ENCODE results near the gene TCF7L2.
A peak's percentile ranks its signal among the peaks of the same experiment; 100 is the strongest.

TCF7L2 gene

GRCh38 chr10:112967200-112967599, 17.2 kb downstream of the TCF7L2 start:
- no peak for FAIRE-seq

GRCh38 chr10:112969131-112969530, 19.1 kb downstream of the TCF7L2 start:
- FAIRE-seq = no peak

DNA sequence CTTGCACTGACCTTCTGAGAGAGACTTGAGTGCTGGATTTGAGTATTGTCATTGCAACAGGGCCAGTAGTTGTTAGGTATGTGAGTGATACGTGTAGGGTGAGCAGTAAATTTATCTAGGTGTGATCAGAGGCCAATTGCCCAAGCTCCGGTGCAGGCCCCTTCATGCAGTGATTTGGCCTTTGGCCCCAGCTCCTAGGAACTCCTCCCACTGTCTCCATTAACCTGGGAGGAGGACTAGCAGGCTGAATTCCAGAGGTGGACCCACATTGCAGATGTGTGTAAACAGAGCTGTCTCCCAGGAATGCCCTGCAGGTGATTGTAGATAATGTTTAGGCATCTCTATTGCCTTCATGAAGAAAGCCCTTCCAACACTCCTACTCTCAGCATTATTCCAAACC, 19.5 kb downstream of the TCF7L2 start:
- FAIRE-seq = no peak

- FAIRE-seq = no peak
These were observed 20.0 kb downstream of the TCF7L2 start for GRCh38 chr10:112970021-112970420.

GRCh38 chr10:112972606-112973005, 22.6 kb downstream of the TCF7L2 start:
- no peak for FAIRE-seq

DNA sequence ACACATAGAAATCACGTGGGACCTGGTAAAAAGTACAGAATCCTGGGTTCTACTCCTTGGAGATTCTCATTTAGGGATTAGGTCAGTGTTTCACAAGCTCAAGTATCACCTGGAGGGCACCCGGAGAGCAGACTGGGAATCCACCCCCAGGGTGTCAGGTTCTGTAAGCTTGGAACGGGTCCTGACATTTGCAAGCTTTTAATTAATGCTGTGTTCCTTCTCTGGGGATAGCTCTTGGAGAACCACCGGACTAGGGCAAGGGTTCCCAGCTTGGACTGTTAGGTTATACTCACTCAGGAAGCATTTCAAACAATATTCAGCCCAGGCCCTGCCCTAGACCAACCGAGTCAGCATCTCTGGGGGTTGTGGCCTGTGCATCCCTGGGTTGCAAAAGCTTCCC, 23.0 kb downstream of the TCF7L2 start:
- no peak for FAIRE-seq

GRCh38 chr10:112973805-112974204, 23.8 kb downstream of the TCF7L2 start:
- no peak for FAIRE-seq

GRCh38 chr10:112977426-112977898, 27.4 kb downstream of the TCF7L2 start:
- FAIRE-seq = peak; percentile 81

DNA sequence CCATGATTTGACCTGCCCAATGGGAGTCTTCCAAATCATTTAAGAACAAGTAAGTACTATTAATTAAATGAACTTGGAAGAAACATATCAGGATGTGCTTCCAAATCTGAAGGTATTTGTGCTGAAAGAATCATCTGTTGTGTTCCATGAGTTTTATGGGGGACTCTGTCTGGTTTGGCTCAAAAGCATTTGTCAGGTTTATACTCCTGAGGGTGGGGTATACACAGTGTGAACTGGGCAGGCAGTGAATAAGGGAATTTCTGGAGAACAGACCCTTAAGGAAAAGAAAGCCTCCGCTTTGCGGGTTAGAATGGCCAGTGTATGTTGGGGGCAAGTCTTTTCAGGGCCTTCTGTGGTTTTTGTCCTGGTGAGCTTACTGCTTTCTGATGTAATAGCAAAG, 29.9 kb downstream of the TCF7L2 start:
- no peak for FAIRE-seq

- FAIRE-seq = no peak
These were observed 30.9 kb downstream of the TCF7L2 start for GRCh38 chr10:112980937-112981336.

- FAIRE-seq = no peak
These were observed 31.5 kb downstream of the TCF7L2 start for GRCh38 chr10:112981553-112981952.

DNA sequence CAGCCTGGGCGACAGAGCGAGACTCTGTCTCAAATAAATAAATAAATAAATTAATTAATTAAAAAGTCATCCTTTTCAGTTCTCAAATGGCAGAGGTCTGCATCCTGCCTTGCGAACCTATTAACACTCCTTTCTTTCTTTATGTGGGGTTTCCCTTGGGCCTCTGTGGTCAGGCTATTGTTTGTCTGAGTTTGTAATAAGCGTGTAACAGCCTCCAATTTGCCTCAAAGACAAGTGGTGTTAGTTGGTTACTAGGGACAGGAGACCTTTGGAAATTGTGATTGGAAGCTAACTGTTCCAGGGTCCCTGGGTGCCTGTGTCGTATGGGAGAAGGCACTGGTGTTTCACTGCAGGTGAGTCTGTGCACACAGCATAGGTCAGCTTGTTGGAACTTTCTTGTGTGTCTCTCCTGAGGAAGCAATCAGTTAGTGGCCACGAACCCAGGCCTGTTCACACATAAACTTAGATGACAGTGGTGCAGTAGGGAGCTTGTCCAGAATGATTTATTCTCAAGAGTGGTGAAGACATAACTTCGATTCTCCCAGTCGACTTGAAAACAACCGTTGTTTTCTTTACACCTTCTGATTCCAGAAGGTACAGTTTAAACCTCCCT, 33.5 kb downstream of the TCF7L2 start:
- FAIRE-seq = no peak

DNA sequence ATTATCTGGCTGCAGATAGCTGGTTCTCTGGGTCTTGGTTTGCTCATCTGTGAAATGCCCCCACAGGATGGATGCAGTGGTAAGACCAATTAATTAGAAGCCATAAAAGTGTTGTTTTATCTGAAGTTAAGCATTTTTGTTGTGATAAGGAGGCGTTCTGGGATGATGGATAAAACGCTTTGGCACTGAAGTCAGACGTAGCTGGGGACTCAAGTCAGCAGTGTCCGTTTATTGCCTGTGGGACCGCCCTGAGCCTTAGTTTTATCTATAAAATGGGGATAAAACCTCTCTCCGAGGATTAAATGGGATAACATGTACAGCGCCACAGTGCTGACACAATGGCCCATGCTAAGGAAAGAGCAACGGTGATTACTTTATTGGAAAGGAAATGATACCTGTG, 34.7 kb downstream of the TCF7L2 start:
- no peak for FAIRE-seq

DNA sequence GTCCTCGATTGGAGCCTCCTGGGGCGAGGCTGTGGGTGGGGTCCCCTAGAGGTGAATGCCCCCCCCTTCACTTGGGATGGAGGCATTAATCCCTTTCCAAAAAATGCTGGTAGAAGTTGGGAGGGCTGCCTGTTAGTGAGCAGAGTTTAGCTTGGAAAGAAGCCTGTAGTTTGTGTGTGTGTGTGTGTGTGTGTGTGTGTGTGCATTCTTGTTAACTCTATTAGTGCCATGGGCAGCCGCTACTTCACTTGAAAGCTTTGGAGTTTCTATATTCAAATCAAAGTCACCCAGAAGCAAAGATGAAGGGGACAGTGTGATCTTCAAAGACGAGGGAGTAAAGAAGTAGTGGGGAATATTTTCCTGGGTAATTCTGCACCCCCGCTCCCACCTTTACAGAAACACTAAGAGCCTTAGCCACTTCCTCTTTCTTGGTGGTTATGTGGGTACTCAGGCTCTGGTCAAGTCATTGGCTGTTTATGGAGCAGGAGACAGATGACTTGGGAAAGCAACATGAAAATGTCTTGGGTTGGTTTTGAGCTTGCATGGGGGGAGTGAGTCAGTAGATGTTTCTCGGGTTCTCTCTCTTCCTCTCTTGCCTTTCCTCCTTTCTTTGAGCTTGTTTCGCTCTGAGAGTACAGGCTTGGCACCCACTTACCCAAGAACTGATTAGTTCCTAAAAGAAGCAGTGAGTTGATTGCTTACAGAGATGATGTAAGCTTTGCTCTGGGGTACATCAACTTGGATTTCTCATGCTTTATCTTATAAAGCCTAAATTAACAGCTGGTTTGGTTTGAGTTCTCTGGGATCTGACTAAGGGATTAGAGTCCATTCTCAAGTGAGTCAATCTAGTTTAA, 35.9 kb downstream of the TCF7L2 start:
- FAIRE-seq = no peak

DNA sequence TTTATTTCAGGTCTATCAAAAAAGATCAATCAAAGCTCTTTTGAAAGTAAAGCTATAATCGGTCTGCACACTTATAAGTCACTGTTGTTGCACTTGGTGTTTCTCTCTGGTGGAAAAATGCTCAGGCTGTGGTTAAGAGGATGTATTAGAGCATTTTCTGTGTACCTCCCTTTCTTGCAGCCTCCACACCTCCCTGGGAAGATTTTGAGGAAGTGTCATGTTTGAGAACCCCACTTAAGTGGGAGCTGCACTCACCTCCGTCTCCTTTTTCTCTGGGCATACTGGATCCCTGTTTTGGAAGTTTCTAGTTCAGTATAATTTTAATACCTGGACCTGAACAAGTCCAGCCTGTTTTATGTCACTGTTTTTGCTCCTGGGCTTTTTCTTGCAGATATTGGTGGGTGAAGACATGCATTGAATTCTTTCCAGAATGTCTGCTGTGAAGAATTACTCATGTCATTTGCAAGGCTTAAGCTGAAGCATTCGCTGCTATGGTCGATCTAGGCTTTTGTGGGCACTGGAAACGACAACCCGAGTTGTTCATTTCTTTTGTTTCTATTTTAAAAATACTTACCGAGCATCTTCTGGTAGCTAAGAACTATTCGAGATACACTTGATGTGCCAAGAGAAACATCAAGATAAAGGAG, 36.6 kb downstream of the TCF7L2 start:
- FAIRE-seq = no peak

- FAIRE-seq = no peak
These were observed 38.9 kb downstream of the TCF7L2 start for GRCh38 chr10:112988839-112989406.

- FAIRE-seq = no peak
These were observed 39.8 kb downstream of the TCF7L2 start for GRCh38 chr10:112989826-112990225.

GRCh38 chr10:112990271-112990670, 40.2 kb downstream of the TCF7L2 start:
- FAIRE-seq = no peak

DNA sequence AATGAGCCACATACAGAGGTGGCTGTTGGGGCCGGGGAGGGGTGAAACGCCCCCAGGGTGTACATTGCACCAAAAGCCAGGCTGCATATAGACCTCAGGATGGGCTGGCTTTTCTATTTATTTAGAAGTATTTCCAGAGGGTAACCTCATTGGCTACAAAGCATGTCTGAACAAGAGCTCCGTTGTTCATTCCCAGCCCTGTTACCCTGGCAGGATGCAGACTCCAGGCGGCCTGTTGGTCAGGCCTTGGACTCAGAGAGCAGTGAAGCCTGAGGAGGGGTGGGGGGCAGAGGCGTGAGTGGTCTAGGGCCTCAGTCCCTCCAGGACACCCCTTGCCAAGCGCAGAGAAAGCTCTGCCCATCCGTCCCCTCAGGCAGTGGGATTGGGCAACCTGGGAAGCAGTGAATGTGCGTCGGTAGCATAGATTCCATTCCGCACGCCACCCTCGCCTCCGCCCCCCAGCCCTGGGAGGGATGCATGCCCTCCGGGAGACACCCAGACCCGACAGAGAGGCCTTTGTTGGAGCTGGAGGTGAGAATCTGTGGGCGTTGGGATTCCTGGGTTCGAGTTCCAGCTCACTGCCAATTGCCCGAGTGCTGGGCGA, 41.9 kb downstream of the TCF7L2 start:
- FAIRE-seq = no peak

- FAIRE-seq = no peak
These were observed 46.4 kb downstream of the TCF7L2 start for GRCh38 chr10:112996462-112996861.

GRCh38 chr10:112999102-112999501, 49.1 kb downstream of the TCF7L2 start:
- FAIRE-seq = no peak

DNA sequence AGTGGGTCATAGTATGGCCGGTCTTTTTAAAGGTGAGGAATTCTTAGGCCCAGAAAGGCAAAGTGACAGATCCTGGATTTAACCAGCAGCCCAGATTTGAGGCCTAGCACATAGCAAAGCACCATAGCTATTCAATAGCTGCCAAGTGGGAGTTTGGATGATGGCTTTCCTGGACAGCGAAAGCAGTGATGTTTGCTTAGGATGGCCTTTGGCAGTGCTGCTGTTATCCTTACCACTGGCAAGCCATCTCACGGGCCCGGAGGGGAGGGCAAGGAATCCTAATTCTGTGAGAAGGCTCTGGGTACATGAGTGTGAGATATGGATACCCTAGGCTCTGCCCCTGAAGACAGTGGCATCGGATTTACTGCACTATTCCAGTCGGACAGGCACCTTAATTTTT, 50.4 kb downstream of the TCF7L2 start:
- no peak for FAIRE-seq

Measured in islet of Langerhans (tissue), 1 donor.